Natural killer cell (primary cell): ENCODE measurements around the gene NAALADL2. TPM values are rescaled to one million over a fixed set of nuclear protein-coding genes. Genes with fewer than 3 reads are reported as not detected.

ENCODE experiments used
- ATAC-seq, 3 donors: fragments of 150-1000 bp in 2 of 3; fragments of 200-7000 bp in 1 of 3; cut with Tn5 transposase; 1 replicate in 1 of 3; 2 replicates in 2 of 3; pipeline ENCODE4 v1.10.0; 2021; ENCODE audit warnings: mild to moderate bottlenecking in 2 of 3, moderate library complexity in 2 of 3
- DNase-seq, 2 donors: peaks; one replicate each; pipeline versions ENCODE4 v3.0.0 to v3.0.0-alpha.2; 2013 to 2021; ENCODE audit warnings: mixed read lengths in 1 of 2
- H3K27ac ChIP-seq: one replicate; pipeline ENCODE4 v1.5.1; 2013; ENCODE audit warnings: mild to moderate bottlenecking, low read length
- H3K27me3 ChIP-seq: one replicate; pipeline ENCODE4 v1.6.1; 2013; ENCODE audit warnings: low read length; ENCODE audit not compliant: control insufficient read depth, insufficient read depth
- H3K36me3 ChIP-seq: one replicate; pipeline ENCODE4 v1.6.1; 2013; ENCODE audit warnings: low read length; ENCODE audit not compliant: control insufficient read depth, insufficient read depth
- H3K4me1 ChIP-seq: one replicate; pipeline ENCODE4 v1.6.1; 2013; ENCODE audit warnings: low read length; ENCODE audit not compliant: control insufficient read depth, insufficient read depth
- H3K4me3 ChIP-seq: one replicate; pipeline ENCODE4 v1.5.1; 2013; ENCODE audit warnings: low read length
- H3K9me3 ChIP-seq: one replicate; pipeline ENCODE4 v1.6.1; 2013; ENCODE audit warnings: low read length; ENCODE audit not compliant: control insufficient read depth, insufficient read depth
- H3K27ac Mint-ChIP-seq, 2 donors: one replicate each; pipeline ENCODE4 v1.8.0; 2022; ENCODE audit warnings: mild to moderate bottlenecking in 2 of 2, mixed read lengths in 2 of 2, moderate library complexity in 1 of 2
- H3K27me3 Mint-ChIP-seq, 2 donors: one replicate each; pipeline ENCODE4 v1.8.0; 2022; ENCODE audit warnings: low read depth in 2 of 2, mixed read lengths in 2 of 2
- H3K36me3 Mint-ChIP-seq: one replicate; pipeline ENCODE4 v1.8.0; 2022; ENCODE audit warnings: mixed read lengths
- H3K4me1 Mint-ChIP-seq, 2 donors: one replicate each; pipeline ENCODE4 v1.8.0; 2022; ENCODE audit warnings: mixed read lengths in 2 of 2
- H3K4me3 Mint-ChIP-seq: one replicate; pipeline ENCODE4 v1.8.0; 2022; ENCODE audit warnings: mild to moderate bottlenecking, moderate library complexity, mixed read lengths
- H3K9me3 Mint-ChIP-seq, 2 donors: one replicate each; pipeline ENCODE4 v1.8.0; 2022; ENCODE audit warnings: mixed read lengths in 2 of 2
- WGBS: methylation state at CpG from one replicate; pipeline ENCODE4 v1.1.7; 2013; ENCODE audit warnings: missing lambda C conversion rate; ENCODE audit not compliant: insufficient coverage; 5-methylcytosine and 5-hydroxymethylcytosine counted together
- intact Hi-C: fragments of 100-400 bp; cut with micrococcal nuclease; formaldehyde crosslinking; loops from one replicate; pipeline ENCODE4 v1.14.2; 2022
- total RNA-seq, 4 donors: library from RNA; stranded (reverse); fragments of 120-200 nt in 1 of 4; gene quantifications; one replicate each; pipeline versions ENCODE4 v1.2.3 to v1.2.4, GENCODE V29; 2013 to 2022
- TF ChIP-seq, protein P1 (sequence below): fragments of 200-600 bp; IDR thresholded peaks from one replicate; pipeline ENCODE4 v1.8.0; 2022; ENCODE audit warnings: antibody characterized with exemption

Gene NAALADL2
- total RNA-seq, 3 donors from 2014 or later (not counting 1 experiment from before 2014, with no cell fraction given) = not detected

DNA sequence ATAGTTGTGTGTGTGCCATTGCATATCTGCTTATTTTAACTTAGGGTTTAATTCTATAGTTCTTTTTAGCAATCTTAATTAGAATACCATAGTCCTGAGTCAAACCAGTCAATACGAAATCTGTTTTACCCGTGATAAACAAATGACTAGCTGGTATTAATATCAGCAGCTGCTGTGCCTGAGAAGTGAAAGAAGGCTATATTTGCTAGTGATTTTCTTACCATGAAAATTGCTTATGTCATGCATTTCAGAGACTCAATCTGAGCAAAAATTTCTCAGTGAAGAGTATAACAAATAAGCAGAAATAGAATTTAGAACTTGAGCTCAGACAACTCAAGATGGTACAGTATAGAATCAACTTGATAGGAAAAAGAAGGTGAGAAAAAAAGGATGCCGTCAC lies 820.4 kb downstream of the NAALADL2 start:
- no peak overlapping the region for H3K27ac ChIP-seq
- Mint-ChIP-seq H3K4me1 (no peaks in the 10 kb centered on the region), H3K27ac (no peak overlapping the region), H3K9me3 (peaks cover 10 to 12% of the 10 kb centered on the region in 2 donors), H3K36me3 (no peaks in the 10 kb centered on the region), H3K27me3 (no peaks in the 10 kb centered on the region), H3K4me3 (no peak overlapping the region)
- no peaks in the 10 kb centered on the region for H3K27me3 ChIP-seq
- no peak for ATAC-seq
- intact Hi-C loops = no loop called here
- no peak for DNase-seq
- WGBS = 95% methylated on average over 2 of the region's 3 CpGs
- H3K36me3 ChIP-seq = no peaks in the 10 kb centered on the region
- TF ChIP-seq, protein P1, sequence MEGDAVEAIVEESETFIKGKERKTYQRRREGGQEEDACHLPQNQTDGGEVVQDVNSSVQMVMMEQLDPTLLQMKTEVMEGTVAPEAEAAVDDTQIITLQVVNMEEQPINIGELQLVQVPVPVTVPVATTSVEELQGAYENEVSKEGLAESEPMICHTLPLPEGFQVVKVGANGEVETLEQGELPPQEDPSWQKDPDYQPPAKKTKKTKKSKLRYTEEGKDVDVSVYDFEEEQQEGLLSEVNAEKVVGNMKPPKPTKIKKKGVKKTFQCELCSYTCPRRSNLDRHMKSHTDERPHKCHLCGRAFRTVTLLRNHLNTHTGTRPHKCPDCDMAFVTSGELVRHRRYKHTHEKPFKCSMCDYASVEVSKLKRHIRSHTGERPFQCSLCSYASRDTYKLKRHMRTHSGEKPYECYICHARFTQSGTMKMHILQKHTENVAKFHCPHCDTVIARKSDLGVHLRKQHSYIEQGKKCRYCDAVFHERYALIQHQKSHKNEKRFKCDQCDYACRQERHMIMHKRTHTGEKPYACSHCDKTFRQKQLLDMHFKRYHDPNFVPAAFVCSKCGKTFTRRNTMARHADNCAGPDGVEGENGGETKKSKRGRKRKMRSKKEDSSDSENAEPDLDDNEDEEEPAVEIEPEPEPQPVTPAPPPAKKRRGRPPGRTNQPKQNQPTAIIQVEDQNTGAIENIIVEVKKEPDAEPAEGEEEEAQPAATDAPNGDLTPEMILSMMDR = no peak
- H3K4me3 ChIP-seq = no peak overlapping the region
- H3K9me3 ChIP-seq = no peaks in the 10 kb centered on the region
- no peaks in the 10 kb centered on the region for H3K4me1 ChIP-seq

DNA sequence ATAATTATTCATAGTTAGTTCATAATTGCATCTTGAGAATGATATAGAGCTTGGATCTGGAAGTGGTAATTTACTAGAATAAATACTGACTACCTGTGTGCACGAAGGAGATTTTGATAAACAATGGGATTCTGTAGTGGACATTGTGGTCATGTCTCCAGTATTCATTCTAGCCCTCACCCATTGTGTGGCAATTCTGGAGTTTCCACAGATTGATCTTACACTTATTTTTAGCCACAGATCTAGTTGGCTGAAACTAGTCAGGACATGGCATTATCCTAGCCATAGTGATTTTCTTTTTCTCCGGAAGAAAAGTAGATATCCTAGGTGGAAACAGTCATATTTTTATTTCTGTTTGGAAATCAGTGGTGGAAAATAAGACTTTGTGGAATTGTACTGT lies 833.1 kb downstream of the NAALADL2 start:
- no peaks in the 10 kb centered on the region for H3K27me3 ChIP-seq
- Mint-ChIP-seq H3K9me3 (peaks cover 2 to 19% of the 10 kb centered on the region in 2 donors), H3K36me3 (peaks cover 6% of the 10 kb centered on the region), H3K4me3 (no peak overlapping the region), H3K27me3 (no peaks in the 10 kb centered on the region), H3K27ac (no peak overlapping the region), H3K4me1 (no peaks in the 10 kb centered on the region)
- no peak overlapping the region for H3K27ac ChIP-seq
- H3K9me3 ChIP-seq = no peaks in the 10 kb centered on the region
- intact Hi-C loops = no loop called here
- no peak for DNase-seq
- no peak for ATAC-seq
- no peaks in the 10 kb centered on the region for H3K4me1 ChIP-seq
- no peak overlapping the region for H3K4me3 ChIP-seq
- no peaks in the 10 kb centered on the region for H3K36me3 ChIP-seq
- WGBS = 78% methylated on average over 2 of the region's 2 CpGs
- TF ChIP-seq, protein P1 = no peak

DNA sequence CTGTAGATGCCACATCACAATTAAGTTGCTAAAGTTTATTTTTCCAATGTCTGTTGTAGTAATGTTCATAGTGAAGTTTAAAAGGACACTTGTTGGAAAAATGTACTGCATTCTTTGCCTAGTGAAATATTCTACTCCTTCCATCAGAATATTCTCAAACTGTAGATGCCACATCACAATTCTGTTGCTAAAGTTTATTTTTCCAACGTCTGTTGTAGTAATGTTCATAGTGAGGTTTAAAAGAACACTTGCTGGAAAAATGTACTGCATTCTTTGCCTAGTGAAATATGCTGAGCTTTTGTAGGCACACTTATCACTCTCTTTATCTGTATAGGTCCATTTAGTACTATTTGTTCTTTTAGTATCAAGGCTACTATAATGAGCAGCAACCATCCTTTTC lies 836.1 kb downstream of the NAALADL2 start:
- intact Hi-C loops = no loop called here

DNA sequence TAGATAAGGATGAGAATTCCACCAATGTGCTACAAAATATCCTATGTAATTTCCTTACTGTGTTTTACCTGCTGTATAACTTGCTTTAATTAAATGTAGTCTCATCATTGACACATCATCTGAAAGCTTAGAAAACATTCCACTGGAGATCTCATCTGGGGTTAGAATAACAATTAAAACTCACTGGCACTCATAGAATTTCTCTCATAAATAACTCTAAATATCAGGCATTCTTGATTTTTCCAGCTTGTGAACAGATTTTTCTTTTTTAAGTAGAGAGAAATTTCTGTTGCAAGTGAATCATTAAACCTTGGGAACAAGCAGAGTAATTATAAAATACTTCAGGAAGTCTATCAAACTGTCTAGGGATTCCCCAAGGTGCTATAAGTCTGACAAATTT lies 843.8 kb downstream of the NAALADL2 start:
- no peak overlapping the region for H3K4me3 Mint-ChIP-seq
- no peak overlapping the region for H3K27ac Mint-ChIP-seq
- Histone ChIP-seq H3K4me3 (no peak overlapping the region), H3K4me1 (no peaks in the 10 kb centered on the region), H3K36me3 (no peaks in the 10 kb centered on the region), H3K27me3 (no peaks in the 10 kb centered on the region), H3K9me3 (no peaks in the 10 kb centered on the region), H3K27ac (no peak overlapping the region)
- ATAC-seq (no peak), DNase-seq (no peak)
- intact Hi-C loops = no loop called here
- no peaks in the 10 kb centered on the region for H3K36me3 Mint-ChIP-seq
- no peaks in the 10 kb centered on the region for H3K27me3 Mint-ChIP-seq
- peaks cover 14 to 19% of the 10 kb centered on the region in 2 donors for H3K9me3 Mint-ChIP-seq
- H3K4me1 Mint-ChIP-seq = no peaks in the 10 kb centered on the region
- TF ChIP-seq, protein P1 = no peak

More for the DNA sequence above, 836.1 kb downstream of the NAALADL2 start:
- H3K27me3 ChIP-seq = no peaks in the 10 kb centered on the region
- peaks cover 6% of the 10 kb centered on the region for H3K36me3 Mint-ChIP-seq
- no peak for ATAC-seq
- H3K9me3 ChIP-seq = no peaks in the 10 kb centered on the region
- TF ChIP-seq, protein P1 = no peak
- no peaks in the 10 kb centered on the region for H3K27me3 Mint-ChIP-seq
- H3K4me1 Mint-ChIP-seq = no peaks in the 10 kb centered on the region
- H3K4me3 Mint-ChIP-seq = no peak overlapping the region
- no CpG with 5 or more reads among the region's 1 CpG for WGBS
- no peak overlapping the region for H3K27ac Mint-ChIP-seq
- H3K4me1 ChIP-seq = no peaks in the 10 kb centered on the region
- no peaks in the 10 kb centered on the region for H3K36me3 ChIP-seq
- H3K27ac ChIP-seq = no peak overlapping the region
- H3K9me3 Mint-ChIP-seq = peaks cover 2 to 11% of the 10 kb centered on the region in 2 donors
- no peak for DNase-seq
- no peak overlapping the region for H3K4me3 ChIP-seq
